Erythroblast (primary cell): Measurements from ENCODE around the gene TPGS2.

Experiments used
- GATA1 ChIP-seq: IDR thresholded peaks from 2 replicates; pipeline ENCODE4 v1.6.1; 2011; ENCODE audit warnings: low read depth, mild to moderate bottlenecking, control low read depth, low read length, moderate library complexity
- POLR2A ChIP-seq: IDR thresholded peaks from 2 replicates; pipeline ENCODE4 v1.6.1; 2011; ENCODE audit warnings: mild to moderate bottlenecking, low read length

DNA sequence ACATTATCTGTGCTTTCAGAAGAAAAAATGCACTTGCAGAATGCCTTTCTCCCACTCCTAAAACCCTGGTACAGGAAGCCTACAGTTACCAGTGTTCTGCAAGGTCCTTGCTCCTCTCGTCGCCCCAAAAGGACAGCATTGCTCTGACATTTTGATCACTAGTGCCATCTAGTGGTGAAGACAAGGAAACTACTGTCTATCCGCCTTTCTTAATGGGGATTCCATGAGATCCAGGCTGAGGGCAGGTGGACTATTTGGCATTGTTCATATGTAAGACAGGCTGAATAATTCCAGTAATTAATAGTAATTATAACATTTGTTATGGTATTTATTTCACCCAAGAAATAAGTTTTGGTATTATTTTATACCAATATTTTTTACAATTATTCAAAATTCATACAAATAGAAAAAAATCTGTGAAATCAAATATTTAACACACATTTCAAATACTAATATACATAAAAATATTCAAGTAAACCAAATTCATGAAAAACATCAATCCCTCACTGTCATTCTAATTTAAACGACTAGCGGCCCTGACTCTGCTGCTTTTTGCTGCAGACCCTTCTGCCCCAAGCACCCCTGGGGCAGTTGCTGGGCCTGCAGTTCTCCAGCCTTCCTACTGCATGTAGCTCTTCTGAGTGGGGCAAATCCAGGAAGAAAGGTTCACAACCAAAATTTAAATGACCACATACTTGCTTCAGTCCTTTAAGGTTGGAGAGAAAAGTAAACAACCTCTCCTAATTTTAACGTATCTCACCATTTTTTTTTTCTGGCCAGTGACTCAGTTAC is 19.0 kb downstream of the TPGS2 start:
- TF ChIP-seq POLR2A, result no peak
- TF ChIP-seq GATA1, result no peak
